ENCODE measurements around the gene BSN.

Gene BSN

DNA sequence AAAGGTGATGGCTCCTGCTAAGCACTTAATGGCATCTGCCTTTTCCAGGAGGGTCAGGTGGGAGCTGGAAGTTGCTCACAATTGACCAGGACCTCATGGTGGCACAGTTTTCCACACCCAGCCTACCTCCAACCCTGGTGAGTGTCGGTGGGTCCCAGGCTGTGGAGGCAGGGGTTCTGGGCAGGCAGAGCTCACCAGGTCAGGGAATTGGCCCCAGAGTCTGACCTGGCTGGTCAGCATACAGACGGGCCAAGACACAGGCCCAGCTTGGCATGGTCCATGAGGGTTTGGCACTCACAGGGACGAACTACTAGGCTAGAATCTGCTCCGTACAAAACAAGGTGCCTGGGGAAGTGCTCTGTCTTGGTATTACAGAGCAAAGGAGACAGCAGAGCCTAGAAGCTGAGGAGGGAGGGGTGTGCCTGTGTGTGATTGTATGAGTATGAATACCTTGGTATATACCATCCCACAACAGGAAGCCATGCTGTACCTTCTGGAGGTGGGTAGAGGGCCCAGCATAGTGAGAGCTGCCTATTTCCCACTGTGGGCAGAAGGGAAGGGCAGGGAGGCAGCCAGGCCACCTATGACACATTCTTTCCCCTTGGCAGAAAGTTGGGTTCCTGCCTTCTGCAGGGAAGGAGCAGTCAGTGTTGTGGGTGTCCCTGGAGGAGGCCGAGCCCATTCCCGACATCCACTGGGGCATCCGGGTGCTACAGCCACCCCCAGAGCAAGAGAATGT is 126.4 kb downstream of the BSN start:
- Histone ChIP-seq H3F3A (ENCODE audit: insufficient read depth) (no peaks in the 10 kb centered on the region), H3K27me3 (ENCODE audit: low read length) (no peaks in the 10 kb centered on the region), H3K9ac (ENCODE audit: low read length) (no peak overlapping the region), H3K36me3 (ENCODE audit: low read length) (no peaks in the 10 kb centered on the region), H3K9me3 (ENCODE audit: insufficient read depth, low read length) (no peaks in the 10 kb centered on the region), H3K4me3 (ENCODE audit: insufficient read depth, low read length, poor library complexity, severe bottlenecking) (no peak overlapping the region), H4K20me1 (ENCODE audit: low read depth, low read length) (no peaks in the 10 kb centered on the region), H3K79me2 (ENCODE audit: insufficient read depth, low read length) (peaks cover 1% of the 10 kb centered on the region; the same call in 1 of the 2 replicates), H3K4me2 (ENCODE audit: low read depth, low read length, poor library complexity, severe bottlenecking) (no peak overlapping the region), H3K9me2 (replicated peaks; ENCODE audit: insufficient read depth, low read length) (no peaks in the 10 kb centered on the region), H3K27ac (ENCODE audit: low read depth, low read length) (no peak overlapping the region), H2AFZ (ENCODE audit: low read depth, low read length, severe bottlenecking) (no peak overlapping the region)
- no peak for TF ChIP-seq EZH2phosphoT487 (conservative IDR thresholded peaks at IDR 0.05; ENCODE audit: low read length)
- TF ChIP-seq, protein P1, sequence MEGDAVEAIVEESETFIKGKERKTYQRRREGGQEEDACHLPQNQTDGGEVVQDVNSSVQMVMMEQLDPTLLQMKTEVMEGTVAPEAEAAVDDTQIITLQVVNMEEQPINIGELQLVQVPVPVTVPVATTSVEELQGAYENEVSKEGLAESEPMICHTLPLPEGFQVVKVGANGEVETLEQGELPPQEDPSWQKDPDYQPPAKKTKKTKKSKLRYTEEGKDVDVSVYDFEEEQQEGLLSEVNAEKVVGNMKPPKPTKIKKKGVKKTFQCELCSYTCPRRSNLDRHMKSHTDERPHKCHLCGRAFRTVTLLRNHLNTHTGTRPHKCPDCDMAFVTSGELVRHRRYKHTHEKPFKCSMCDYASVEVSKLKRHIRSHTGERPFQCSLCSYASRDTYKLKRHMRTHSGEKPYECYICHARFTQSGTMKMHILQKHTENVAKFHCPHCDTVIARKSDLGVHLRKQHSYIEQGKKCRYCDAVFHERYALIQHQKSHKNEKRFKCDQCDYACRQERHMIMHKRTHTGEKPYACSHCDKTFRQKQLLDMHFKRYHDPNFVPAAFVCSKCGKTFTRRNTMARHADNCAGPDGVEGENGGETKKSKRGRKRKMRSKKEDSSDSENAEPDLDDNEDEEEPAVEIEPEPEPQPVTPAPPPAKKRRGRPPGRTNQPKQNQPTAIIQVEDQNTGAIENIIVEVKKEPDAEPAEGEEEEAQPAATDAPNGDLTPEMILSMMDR (IDR thresholded peaks at IDR 0.05; ENCODE audit: insufficient read depth, low read length, poor library complexity, severe bottlenecking), result no peak

DNA sequence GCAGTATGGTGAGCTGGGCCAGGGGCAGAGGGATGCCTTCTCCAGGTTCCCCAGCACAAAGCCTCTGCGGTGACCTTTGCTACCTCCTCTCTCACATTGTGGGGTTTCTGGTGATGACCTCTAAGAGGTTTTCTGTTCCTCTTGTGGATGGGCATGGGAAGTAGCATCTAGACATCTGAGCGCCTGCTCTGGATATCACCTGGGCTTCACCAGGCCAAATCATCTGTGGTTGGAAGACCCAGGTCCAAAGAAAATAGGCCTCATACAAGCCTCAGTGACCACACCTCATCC is 126.9 kb downstream of the BSN start:
- Histone ChIP-seq H3K36me3 (ENCODE audit: low read length) (no peaks in the 10 kb centered on the region), H3K27ac (ENCODE audit: low read depth, low read length) (no peak overlapping the region), H3K9me2 (replicated peaks; ENCODE audit: insufficient read depth, low read length) (no peaks in the 10 kb centered on the region), H3K4me3 (ENCODE audit: insufficient read depth, low read length, poor library complexity, severe bottlenecking) (no peak overlapping the region), H3F3A (ENCODE audit: insufficient read depth) (no peaks in the 10 kb centered on the region), H3K79me2 (ENCODE audit: insufficient read depth, low read length) (no peaks in the 10 kb centered on the region), H4K20me1 (ENCODE audit: low read depth, low read length) (no peaks in the 10 kb centered on the region), H2AFZ (ENCODE audit: low read depth, low read length, severe bottlenecking) (no peak overlapping the region), H3K27me3 (ENCODE audit: low read length) (no peaks in the 10 kb centered on the region), H3K4me2 (ENCODE audit: low read depth, low read length, poor library complexity, severe bottlenecking) (no peak overlapping the region), H3K9ac (ENCODE audit: low read length) (no peak overlapping the region), H3K9me3 (ENCODE audit: insufficient read depth, low read length) (no peaks in the 10 kb centered on the region)
- TF ChIP-seq, protein P1 (IDR thresholded peaks at IDR 0.05; ENCODE audit: insufficient read depth, low read length, poor library complexity, severe bottlenecking), result no peak
- no peak for TF ChIP-seq EZH2phosphoT487 (conservative IDR thresholded peaks at IDR 0.05; ENCODE audit: low read length)

DNA sequence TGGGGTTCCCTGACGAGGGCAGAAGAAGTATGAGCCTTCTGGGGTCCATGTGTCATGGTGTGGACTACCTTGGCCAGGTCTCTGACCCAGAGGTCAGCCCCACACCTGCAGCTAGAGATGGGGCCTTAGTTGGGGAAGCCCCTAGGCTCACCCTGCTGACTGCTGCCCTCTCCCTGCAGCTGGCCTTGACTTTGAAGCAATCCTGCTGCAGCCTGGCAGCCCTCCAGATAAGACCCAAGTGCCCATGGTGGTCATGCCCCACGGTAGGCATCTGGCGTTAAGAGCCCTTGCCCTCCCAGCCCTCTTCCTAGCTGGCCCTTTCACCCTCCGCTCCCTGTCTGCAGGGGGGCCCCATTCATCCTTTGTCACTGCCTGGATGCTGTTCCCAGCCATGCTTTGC is 127.3 kb downstream of the BSN start:
- no peak overlapping the region for H2AFZ ChIP-seq (ENCODE audit: low read depth, low read length, severe bottlenecking)
- no peak overlapping the region for H3K9ac ChIP-seq (ENCODE audit: low read length)
- H3K79me2 ChIP-seq (ENCODE audit: insufficient read depth, low read length), result no peaks in the 10 kb centered on the region
- no peaks in the 10 kb centered on the region for H3K9me2 ChIP-seq (replicated peaks; ENCODE audit: insufficient read depth, low read length)
- no peaks in the 10 kb centered on the region for H3K9me3 ChIP-seq (ENCODE audit: insufficient read depth, low read length)
- H3K4me2 ChIP-seq (ENCODE audit: low read depth, low read length, poor library complexity, severe bottlenecking), result no peak overlapping the region
- no peak overlapping the region for H3K4me3 ChIP-seq (ENCODE audit: insufficient read depth, low read length, poor library complexity, severe bottlenecking)
- no peaks in the 10 kb centered on the region for H3F3A ChIP-seq (ENCODE audit: insufficient read depth)
- no peaks in the 10 kb centered on the region for H3K27me3 ChIP-seq (ENCODE audit: low read length)
- no peaks in the 10 kb centered on the region for H4K20me1 ChIP-seq (ENCODE audit: low read depth, low read length)
- no peak overlapping the region for H3K27ac ChIP-seq (ENCODE audit: low read depth, low read length)
- TF ChIP-seq, protein P1 (IDR thresholded peaks at IDR 0.05; ENCODE audit: insufficient read depth, low read length, poor library complexity, severe bottlenecking), result no peak
- no peak for TF ChIP-seq EZH2phosphoT487 (conservative IDR thresholded peaks at IDR 0.05; ENCODE audit: low read length)
- no peaks in the 10 kb centered on the region for H3K36me3 ChIP-seq (ENCODE audit: low read length)

Data from SU-DHL-6 (cell line).